GM12864 (cell line): ENCODE data around the gene TCEANC.

Experiments used
- DNase-seq: peaks from one replicate; pipeline ENCODE4 v3.0.0-alpha.2; 2011; ENCODE audit warnings: low read depth
- H3K4me3 ChIP-seq: 2 replicates; pipeline ENCODE4 v1.5.1; 2011; ENCODE audit warnings: mild to moderate bottlenecking, low read depth, low read length, control low read depth
- TF ChIP-seq, protein P1 (sequence below): IDR thresholded peaks from 2 replicates; pipeline ENCODE4 v1.5.1; 2011; ENCODE audit warnings: low read depth, mild to moderate bottlenecking, moderate library complexity, low read length, control low read depth, inconsistent platforms; ENCODE audit errors: missing control alignments

Gene TCEANC

DNA sequence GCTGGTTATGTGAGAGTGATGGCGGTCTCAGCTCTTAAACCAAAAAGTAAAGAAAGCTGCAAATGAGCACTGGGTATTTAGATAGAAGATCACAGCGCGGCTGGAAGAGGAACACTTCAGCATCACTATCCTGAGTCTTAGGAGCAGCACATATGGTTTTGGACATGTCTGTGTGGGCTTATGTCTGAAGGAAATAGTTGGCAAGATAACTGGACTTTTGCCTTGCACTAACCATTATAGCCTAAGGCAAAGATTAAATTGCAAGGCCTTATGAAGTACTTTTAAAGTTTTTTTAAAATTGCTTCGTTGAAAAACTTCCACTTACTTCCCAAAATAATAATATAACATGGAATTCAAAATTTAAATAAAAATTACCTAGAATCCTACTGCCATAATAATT lies 31.4 kb downstream of the TCEANC start:
- TF ChIP-seq, protein P1, sequence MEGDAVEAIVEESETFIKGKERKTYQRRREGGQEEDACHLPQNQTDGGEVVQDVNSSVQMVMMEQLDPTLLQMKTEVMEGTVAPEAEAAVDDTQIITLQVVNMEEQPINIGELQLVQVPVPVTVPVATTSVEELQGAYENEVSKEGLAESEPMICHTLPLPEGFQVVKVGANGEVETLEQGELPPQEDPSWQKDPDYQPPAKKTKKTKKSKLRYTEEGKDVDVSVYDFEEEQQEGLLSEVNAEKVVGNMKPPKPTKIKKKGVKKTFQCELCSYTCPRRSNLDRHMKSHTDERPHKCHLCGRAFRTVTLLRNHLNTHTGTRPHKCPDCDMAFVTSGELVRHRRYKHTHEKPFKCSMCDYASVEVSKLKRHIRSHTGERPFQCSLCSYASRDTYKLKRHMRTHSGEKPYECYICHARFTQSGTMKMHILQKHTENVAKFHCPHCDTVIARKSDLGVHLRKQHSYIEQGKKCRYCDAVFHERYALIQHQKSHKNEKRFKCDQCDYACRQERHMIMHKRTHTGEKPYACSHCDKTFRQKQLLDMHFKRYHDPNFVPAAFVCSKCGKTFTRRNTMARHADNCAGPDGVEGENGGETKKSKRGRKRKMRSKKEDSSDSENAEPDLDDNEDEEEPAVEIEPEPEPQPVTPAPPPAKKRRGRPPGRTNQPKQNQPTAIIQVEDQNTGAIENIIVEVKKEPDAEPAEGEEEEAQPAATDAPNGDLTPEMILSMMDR = no peak
- no peak overlapping the region for H3K4me3 ChIP-seq
- no peak for DNase-seq

DNA sequence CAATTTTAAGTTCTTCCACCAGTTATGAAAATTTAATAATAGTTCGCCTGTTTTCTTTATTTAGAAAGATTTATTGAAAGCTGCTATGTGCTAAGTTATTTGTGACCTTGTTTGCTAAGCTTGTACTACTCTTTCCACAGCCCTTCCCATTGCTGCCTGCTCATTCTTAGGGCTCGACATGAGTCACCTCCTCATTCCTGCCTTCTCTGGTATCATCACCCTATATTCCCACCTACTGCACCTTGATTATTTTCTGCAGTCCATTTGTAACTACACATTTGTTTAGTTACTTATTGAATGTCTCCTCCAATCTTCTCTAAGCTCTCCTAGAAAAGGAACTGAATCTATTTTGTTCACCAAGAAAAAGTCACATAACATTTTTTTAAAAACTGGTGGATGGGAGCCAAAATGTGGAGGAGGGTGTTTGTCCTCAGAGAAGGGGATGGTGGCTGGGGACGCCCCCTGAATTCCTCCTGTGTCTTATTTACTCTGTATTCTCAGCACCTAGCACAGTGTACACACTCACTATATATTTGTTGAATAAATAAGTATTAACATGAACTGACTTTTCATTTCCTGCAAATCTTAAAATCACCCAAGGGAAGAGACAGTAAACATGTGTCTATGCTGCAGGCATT lies 32.3 kb downstream of the TCEANC start:
- TF ChIP-seq, protein P1 = no peak
- no peak for DNase-seq
- H3K4me3 ChIP-seq = no peak overlapping the region

DNA sequence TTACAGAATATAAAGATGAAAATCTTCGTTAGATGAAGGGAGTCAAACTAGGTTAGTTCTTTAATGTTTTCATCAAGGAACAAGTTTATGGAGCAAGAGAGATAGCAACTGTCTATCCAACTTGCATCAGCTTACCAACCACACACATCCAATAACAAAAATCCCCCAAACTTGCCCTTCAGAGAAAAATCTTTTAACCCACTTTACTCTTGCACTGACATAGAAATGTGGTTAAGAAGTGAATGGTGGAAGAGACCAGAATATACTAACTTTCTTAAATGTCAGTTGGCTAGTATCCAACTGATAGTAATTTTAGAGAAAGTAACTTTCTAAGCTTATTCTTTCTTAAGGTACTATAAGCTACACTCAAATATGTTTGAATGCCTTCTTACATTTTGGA lies 34.3 kb downstream of the TCEANC start:
- TF ChIP-seq, protein P1 = no peak
- H3K4me3 ChIP-seq = no peak overlapping the region
- no peak for DNase-seq

DNA sequence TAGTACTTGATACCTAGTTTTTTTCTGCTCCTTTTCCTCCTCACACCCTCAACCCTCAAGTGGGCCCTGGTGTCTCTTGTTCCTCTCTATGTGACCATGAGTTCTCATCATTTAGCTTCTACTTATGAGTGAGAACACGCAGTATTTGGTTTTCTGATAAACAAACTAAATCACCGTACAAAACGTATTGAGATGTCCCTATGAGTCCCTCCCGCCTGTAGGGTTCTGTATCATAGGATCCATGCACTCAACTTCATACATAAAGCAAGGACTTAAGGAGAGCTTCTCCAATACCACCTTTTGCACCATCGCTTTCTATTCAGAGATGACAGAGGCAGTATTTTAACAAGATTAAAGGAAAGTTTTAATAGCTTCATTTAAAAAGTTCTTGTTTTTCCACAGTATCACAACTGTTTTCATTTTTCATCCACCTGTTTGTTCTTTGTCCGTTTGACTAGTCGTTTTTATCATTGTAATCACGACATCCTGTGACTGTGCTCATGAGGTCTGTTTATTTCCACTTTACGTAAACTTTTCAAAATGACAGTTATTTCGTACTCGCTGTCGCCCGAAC lies 35.5 kb downstream of the TCEANC start:
- no peak for DNase-seq
- TF ChIP-seq, protein P1 = no peak
- peak overlapping the region; percentile 77 for H3K4me3 ChIP-seq

DNA sequence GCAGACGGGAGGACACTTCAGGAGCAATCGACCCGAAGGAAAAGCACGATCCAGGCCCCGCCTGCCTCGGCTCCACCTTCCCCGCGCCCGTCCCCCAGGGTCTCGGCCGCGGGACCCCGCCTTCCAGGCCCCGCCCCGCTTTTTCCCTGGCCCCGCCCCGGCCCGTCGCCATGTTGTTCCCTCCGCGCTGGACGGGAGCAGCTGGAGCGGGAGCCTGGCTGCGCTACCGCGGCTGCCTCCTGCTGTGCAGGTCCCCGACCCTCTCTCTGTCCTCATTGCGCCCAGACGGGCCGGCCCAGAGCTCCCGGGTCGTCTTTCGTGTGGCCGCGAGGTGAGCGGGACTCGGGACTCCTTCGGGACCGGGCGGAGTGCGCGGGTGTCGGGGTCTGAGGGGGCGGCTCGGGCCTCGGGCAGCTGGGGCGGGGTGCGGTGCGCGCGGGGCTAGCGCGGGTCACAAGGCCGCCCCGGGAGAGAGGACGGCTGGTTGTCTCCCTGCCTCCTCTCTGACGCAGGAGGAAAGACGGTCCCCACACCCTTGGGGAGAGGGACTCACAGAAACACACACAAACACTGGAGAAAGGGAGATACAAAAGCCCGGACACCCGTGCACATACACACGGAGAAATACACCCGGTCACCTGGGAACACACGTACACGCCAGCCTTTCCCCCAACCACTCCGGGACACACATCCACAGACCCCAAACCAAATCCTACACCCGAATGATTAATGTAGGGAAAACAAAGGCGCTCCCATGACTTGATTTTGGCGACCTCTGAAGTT lies 36.2 kb downstream of the TCEANC start, which contains the start of gene RAB9A:
Gene RAB9A, plus strand, starts transcription at position 171 of the 783 bp plus-strand sequence. CDS start 19,619 bp downstream, outside the sequence.
- H3K4me3 ChIP-seq = peak within 1 kb of the TSS; percentile 77
- DNase-seq = no peak
- TF ChIP-seq, protein P1 = no peak

DNA sequence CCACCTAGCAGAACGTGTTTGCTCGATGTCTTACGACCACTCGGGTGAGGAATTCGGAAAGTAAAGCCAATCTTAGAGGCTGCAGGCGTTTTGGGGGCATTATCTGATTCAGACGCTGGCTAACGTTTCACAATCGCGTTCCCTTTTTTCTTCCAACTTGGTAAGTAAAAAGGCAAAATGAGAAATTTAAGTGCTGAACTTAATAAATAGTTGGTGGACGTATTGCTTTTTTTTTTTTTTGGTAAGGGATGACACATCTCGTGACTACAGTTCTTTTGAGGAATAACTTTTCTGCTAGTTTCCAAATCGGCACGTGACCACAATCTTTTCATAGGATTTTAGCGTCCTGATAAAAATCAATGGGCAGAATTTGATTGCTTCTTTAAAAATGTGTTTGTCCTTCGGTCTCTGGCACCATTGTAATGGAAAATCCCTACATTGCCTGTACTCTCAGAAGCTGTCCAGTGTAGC lies 36.8 kb downstream of the TCEANC start:
- peak overlapping the region; percentile 77 for H3K4me3 ChIP-seq
- TF ChIP-seq, protein P1 = no peak
- no peak for DNase-seq
